GM18498 (cell line): Measurements from ENCODE around the gene HIVEP3.

Experiments used
- ATAC-seq: cut with Tn5 transposase; IDR thresholded peaks from one replicate; pipeline ENCODE4 v1.9.1; 2021; ENCODE audit warnings: mild to moderate bottlenecking, moderate library complexity; ENCODE audit not compliant: unreplicated experiment

Gene HIVEP3

DNA sequence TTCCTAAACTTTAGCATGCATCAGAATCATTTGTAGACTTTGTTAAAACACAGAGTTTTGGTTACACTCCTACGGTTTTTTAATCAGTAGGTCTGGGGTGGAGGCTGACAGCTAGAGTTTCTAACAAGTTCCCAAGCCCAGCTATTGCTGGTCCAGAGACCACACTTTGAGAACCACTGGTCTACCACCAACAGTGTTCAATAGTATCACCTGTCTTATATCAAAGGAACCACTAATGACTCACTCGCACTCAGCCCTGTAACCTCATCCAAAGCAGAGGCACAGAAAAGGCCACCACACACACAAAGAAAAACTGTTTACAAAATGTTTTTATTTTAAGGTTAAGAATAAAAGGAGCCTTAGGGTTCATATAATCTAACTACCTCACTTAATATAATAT lies 68.7 kb downstream of the HIVEP3 start:
- no peak for ATAC-seq

DNA sequence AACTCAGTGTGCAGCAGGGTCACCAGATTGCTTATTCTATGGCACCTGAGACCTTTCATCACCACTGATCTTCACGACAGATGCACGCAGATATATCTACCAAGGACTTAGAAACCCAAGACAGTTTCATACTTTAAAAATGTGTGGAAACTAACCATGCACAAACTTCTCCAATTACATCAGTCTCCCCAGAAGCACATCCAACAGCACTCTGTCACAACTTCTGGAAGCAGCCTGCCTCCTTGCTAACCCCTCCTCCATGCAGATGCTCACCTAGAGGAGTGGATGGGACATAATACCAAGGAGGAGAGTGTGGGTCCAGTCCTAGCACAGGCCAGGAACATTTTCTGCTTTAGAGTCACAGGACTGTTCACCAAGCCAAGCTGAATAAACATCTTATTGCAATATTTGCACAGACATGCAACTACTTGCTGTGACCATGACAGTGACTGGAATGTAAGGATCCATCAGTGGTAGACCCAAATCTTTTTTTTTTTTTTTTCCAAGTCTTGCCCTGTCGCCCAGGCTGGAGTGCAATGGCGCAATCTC lies 69.4 kb downstream of the HIVEP3 start:
- no peak for ATAC-seq

DNA sequence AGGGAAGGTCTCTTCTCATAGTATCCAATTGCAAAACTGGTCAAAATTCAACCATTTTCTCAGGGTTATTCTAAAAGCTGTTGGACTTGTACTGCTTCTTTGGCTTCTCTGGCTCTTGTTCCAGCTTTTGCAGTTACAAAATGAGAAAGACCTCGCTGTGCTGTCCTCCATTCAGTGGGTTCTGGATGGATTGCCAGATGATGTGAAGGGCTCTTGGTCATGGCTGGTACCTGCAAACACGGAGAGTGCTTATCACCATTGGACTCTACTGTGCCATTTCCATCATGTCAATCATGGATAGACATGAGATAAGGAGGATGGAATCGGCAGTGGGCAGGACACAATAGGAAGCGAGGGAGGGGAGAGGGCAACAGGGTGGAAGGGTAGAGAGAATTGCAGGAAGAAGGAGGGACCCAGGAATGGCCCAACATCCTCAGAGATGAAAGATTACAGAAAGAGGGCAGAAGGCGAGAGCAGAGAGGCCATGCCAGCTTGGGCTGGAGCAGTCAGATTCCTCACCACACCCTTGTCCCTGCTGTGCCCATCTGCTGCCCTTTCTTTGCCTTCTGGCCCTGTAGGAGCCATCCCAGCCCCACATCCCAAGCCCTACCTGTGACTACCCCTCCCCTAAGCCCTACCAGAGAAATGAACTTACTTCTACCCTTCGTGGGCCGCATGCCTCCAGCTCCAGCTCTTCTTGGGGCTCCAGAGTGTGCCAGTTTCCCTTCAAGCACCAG lies 70.3 kb downstream of the HIVEP3 start:
- no peak for ATAC-seq

DNA sequence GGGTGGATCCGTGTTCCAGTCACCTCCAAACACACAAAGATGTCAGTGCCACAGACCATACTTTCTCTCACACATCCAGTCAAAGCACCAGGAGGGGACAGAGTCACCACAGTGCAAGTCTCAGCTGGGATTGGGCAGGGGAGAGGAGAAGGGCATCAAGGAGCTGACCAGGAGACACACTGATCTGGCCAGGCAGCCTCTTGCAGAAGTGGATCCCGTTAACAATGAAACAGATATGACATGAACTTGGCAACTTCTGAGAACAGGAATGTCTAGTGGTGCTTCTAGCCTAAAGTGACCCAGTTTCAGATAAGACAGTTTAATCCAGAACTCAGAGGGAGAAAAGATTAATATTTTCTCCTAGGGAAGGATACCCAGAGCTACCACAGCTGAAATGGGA lies 71.0 kb downstream of the HIVEP3 start:
- no peak for ATAC-seq

DNA sequence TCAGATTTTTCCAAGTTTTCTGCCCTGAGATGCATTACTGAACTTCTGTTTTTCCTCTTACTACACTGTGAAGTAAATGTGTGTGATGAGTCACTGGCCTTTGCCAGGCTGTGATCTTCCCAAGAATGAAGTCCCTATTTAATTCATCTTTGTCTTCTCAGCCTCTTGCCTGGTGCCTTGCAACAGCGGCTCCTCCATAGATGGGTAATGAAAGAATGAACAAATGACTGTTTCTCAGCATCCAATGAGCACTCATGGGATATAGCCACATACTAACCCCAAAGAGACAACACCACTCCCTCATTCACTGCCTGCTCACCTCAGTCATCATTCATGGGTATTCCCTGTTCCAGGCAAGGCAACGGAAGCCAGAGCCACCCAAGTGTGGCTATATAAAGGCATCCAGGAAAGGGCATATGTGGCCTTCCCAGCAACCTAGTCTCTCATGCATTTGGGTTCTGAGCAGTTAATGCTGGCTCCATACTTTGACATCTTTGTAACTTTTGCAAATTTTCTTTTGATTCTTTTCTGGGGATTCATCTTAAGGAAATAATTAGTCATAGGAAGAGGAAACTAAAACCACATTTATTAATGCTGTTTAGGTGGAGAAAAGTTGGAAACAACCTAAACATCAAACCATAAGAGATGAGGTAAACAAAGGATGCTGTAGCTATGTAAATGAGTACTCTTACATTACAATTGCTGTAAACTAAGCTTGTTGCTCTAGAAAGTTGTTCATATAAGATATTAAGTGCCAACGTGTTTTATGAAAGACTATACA lies 71.9 kb downstream of the HIVEP3 start:
- ATAC-seq, result no peak

DNA sequence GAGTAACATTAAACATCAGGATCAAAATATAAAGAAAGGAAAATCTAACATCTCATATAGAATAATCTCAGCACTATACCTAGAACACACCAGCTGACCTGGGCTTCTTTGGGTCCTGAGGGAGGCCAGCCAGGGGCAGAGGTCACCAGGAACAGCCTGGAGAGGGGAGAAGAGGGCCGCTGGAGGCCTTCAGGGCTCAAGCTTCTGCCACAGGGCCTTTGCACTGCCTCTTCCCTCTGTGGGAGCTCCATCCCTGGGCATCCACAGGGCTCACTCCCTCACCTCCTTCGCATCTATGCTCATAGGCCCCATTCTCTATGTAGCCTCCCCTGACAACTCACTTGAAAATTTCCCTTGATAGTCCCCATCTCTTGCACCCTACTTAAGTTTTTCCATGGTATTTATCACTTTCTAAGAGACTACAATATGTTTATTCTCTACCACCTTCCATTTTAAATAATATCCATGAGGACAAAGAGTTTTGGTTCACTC lies 73.9 kb downstream of the HIVEP3 start:
- no peak for ATAC-seq

DNA sequence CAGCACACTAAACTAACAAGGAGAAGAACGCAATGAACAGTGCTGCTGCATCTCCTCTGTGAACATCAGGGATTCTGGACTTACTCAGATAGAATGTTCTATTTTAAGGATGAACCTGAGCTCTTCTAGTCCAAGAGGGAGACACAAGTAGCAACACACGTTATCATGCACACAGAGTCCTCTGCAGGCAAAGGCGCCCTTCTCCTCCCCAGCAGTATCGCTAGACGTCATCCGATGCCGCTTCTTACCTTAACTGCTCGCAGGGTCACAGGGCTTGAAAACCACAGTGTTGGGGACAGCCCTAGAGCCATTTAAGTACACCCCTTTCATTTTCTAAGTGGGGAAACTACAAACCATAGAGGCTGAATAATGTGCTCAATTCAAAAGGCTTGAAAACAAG lies 74.5 kb downstream of the HIVEP3 start:
- no peak for ATAC-seq

DNA sequence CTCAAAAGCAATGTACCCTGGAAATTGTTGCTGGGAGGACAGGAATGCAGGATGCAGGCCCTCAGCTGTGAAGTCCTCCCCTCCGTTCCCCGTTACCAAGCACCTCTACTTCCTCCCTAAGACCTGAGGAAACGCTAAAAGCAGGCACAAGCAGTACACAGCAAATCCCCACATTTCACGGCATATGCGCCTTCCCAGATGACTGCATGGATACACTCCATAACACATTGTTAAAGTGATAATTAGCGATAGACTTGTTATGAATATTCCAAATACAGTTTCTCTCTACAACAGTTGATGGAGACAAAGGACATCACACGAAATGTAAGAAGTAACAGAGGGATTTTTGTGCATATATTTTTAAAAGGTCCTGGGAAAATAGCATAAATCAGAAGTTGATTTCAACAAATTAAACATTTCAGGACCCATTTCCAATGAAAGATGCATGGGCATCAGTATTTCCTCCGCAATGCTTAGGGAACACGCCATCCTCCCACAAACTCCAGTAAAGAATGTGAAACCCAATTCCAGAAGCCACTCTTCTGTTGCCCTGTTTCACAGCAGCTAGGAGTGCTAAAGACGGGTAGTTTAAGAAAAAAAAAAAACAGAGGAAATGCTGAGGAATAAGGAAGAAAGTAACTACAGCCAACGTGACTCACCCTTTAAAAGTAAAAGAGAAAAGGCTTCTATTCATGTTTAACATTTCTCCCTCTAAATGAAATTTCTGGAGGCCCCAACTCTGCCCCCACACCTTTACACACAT lies 75.5 kb downstream of the HIVEP3 start:
- no peak for ATAC-seq

DNA sequence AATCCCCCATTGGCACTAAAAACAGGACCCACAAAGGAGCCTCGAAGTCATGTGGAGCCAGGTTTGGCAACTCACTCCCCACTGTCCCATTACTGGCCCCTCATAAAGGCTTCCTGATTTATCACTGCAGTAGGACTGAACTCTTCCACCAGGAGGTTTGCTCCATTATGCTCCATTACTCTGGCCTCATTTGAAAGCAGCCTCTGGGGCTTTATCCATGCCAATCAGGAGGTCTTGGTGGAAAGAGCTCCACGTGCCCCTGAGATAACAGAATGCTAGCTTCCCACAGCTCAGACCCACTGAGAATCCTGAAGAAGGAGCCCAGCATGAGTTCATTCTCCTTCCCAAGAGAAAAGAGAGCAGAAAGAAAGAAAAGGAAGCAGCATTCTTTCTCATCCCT lies 76.4 kb downstream of the HIVEP3 start:
- no peak for ATAC-seq

DNA sequence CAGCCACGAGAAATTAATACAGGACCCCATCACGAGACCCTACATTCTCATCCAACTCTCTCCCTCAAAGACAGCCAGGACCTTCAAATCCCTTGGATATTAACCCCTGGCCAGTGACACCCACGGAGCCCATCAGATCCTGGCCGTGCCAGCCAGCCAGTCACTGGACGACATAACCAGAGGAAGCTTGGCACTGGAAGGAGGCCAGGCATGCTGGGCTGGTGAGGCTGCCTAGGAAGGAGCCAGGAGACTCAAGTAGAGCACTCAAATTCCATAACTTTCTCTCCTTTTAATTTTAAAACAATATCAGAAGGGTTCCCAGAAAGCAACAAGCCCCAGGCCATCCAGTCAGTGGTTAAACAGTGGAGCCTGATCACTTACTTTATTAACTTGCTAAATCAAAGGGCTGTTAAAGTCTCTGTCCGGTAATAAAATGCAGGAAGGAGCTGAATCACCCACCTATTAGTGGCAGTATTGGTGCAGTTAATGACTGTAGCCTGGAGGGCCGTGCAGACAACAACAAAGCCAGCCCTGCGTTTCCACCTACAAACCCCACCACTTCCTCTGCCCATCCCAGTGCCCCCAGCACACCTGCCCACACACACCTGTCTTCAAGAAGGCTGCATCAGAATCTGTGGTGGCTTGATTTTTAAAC lies 78.0 kb downstream of the HIVEP3 start:
- ATAC-seq, result no peak

DNA sequence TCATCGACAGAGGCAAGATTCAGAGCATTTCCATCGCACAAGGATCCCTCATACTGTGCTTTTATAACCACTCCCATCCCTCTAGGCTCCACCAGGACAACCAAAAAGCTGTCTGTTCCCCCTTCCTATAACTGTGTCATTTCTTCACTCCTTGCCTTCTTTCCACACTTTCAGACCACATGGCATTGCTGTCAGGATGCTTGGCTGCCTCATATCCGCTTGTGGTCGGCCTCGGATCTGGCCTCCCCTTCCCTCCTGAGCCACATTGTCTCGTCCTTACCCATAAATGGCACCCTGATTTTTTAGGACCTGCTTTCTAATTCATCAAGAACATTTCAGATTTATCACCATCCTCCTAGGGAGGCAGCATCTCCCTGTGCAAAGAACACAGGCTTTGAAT lies 80.5 kb downstream of the HIVEP3 start:
- no peak for ATAC-seq

DNA sequence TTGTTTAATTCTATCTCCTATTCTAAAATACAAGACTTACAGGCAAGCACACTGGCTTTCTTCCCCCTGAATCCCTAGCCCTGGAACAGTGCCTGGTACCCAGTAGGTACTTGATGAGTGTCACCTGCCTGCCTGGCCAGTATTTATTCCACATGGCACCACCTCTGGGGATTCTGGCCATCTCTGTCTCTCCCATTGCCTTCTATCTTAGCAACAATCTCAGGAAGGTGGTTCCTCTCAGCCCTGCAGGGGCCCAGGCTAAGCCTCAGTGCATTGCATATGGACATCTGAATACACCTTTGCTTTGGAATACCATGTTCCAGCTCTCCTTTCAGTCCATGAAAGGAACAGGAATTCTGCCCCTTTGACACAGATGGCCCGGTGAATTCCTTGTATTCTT lies 81.0 kb downstream of the HIVEP3 start:
- ATAC-seq, result no peak

DNA sequence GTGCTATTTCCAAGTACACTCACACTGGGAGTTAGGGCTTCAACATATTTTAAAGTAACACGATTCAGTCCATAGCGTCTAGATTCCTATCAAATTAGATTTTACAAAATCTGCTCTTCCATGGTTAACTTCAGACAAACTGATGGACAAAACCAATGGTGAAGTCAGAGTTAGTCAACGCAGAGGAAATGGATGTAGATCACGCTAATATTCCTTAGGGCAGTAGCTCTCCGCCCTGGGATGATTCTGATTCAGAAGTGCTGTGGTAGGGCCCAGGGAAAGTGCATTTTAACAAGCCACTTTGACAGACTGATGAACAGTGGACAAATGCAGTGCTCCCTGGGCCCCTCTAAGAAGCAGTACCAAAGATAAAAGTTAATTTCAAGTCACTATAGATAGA lies 83.2 kb downstream of the HIVEP3 start:
- ATAC-seq, result no peak

DNA sequence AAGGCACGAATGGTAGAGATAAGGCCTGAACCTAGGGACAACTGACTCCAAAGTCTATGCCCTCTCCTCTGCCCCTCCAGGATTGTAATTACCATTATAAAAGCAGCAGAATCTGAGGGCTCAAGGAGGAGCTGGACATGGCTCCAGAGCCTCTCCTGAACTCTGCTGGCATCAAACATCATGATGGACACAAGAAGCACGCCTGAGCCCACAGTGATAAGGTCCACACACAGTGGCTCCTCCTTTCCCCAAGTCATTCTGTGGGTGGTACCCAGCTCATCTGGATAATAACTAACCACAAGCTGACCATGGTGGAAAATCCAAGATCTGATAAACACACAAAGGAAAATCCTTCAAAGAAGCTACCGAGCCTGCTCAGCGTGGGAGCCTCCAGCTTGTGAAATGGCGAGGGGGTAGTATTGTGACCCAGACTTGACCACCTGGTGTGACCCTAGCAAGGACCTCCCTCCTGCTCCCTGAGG lies 85.2 kb downstream of the HIVEP3 start:
- no peak for ATAC-seq

DNA sequence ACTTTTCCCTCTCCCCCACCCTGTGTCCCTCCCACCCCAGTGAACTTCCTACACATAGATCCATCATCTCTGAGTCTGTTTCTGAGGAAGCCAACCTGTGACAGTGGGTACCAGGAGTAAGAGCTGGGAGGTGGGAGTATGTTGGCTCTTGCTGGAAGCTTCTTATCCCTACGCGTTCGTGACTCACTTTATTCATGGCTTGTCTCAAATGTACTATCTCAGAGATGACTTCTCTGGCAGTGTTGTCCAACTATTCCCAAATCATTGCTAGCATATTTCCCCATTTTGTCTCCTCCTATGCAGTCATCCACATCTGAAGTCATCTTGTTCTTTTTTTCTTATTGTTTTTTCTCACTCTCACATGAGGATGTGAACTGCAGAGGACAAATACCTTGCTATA lies 88.0 kb downstream of the HIVEP3 start:
- ATAC-seq, result no peak

DNA sequence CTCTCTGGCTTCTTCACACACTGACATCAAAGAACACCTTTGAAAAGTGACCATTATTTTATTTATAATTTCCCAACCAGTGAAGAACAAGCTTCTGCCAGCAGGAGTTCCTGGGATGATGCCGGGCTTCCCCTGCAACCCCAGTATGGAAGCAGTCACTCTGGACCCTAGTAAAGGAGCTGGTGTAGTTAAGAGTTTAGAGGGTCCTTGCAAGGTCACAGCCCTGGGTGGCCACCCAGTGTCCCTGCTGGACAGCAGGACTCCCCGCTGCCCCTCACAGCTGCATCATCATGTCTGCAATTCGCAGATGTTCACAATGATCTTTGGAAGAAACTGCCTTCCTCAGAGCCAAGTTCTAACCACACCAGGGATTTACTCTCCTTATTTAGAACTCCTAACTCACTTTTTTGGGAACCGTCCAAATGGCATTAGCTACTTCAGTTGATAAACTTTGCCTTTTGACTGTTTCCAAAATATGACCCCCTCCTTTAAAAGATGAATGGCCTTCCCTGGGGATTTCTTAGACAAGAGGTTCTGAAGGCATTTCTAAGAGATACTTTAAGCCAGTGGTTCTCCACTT lies 90.6 kb downstream of the HIVEP3 start:
- no peak for ATAC-seq

DNA sequence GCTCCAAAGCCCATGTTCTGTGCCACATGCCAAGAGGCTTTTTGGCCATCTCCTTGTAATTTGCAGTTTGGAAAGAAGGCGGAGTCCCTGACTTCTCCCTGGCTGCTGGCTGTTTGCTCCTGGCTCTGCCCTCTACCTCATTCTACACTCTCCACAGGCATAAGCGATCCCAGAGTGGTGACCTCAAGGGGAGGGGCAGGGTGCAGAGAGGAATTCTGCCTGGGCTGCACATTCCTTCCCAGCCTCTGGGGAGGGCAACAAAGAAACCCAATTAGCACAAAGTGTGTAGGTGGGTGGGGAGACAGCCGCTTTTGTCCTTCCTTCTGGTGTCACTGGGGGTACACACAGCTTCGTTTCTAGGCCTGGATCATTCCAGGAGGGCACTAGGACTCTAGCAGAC lies 95.3 kb downstream of the HIVEP3 start:
- ATAC-seq, result no peak

DNA sequence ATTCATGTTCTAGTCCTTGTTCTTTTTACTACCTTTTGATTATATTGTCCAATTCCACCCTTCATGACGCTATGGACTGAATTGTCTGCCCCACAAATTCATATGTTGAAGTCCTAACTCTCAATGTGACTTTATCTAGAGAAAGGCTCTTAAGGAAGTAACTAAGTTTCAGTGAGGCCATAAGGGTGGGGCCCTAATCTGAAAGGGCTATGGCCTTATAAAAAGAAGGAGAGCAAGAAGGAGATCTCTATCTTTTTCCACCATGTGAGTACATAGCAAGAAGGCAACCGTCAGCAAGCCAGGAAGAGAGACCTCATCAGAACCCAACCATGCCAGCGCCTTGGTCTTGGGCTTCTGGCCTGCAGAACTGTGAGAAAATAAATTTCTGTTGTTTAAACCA lies 95.9 kb downstream of the HIVEP3 start:
- no peak for ATAC-seq

DNA sequence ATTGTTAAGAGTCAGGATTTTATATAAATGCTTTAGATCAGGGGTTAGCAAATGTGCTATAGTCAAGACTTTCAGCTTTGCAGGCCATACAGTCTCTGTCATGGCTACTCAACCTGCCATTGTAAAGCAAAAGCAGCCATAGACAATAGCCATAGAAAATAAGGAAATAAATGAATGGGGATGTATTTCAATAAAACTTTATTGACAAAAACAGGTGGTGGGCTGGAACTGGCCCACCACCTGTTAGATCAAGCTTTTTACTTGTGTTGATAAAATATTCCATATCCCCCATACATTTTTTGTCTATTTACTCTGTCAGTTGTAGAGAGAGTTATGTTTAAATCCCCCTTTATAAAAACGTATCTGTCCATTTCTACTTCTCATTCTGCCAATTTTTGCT lies 98.9 kb downstream of the HIVEP3 start:
- no peak for ATAC-seq

DNA sequence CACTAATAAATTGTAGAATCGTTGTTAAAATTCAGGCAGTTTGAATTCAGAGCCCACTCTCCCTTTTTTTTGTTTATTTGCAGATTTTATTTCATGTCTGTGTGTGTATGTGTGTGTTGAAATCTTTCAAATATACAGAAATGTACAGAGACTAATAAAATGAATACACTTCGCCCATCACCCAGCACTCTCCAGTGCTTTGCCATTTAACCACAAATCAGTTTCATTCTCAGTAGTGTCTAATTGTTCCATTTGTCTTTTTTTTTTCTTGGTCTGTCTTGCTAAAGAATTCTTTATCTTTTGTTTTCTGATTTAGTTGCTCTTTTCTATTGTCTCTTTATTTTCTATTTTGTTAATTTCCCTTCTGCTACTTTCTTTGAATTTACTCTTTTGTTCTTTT lies 99.7 kb downstream of the HIVEP3 start:
- no peak for ATAC-seq
